Urinary bladder (tissue), 4 donors: ENCODE measurements around the gene CCDC27. TPM values are rescaled to one million over a fixed set of nuclear protein-coding genes. Genes with fewer than 3 reads are reported as not detected.

ENCODE experiments used
- DNase-seq: peaks from one replicate; pipeline ENCODE4 v3.0.0-alpha.2; 2015; ENCODE audit errors: extremely low spot score
- H3K27ac ChIP-seq: one replicate; pipeline ENCODE4 v1.5.1; 2013; ENCODE audit warnings: low read depth, mild to moderate bottlenecking, moderate library complexity
- H3K36me3 ChIP-seq: one replicate; pipeline ENCODE4 v1.6.1; 2013; ENCODE audit warnings: mild to moderate bottlenecking, moderate library complexity; ENCODE audit not compliant: insufficient read depth
- H3K4me1 ChIP-seq: one replicate; pipeline ENCODE4 v1.6.1; 2013; ENCODE audit warnings: mild to moderate bottlenecking, moderate library complexity; ENCODE audit not compliant: insufficient read depth
- H3K4me3 ChIP-seq: one replicate; pipeline ENCODE4 v1.5.1; 2013; ENCODE audit warnings: low read depth, low read length
- WGBS: extraction: QIAGEN DNeasy Blood & Tissue Kit; methylation state at CpG from one replicate; pipeline ENCODE4 v1.1.7; 2013; 5-methylcytosine and 5-hydroxymethylcytosine counted together
- polyA plus RNA-seq: library from polyadenylated mRNA; stranded (reverse); fragments of 200-250 nt; gene quantifications from one replicate; pipeline ENCODE4 v1.2.3, GENCODE V29; 2013
- small RNA-seq: library from RNA; depleted of rRNA; stranded (forward); fragments of <200 nt; gene quantifications from one replicate; pipeline ENCODE3, GENCODE V24; 2014
- total RNA-seq: library from RNA; depleted of rRNA; stranded (reverse); fragments of >200 nt; gene quantifications from one replicate; pipeline ENCODE4 v1.2.3, GENCODE V29; 2014
- donor health status: healthy with polysubstance abuse.
- donor health status: healthy.

Gene CCDC27
- total and polyA plus RNA-seq, 2 donors: not detected

DNA sequence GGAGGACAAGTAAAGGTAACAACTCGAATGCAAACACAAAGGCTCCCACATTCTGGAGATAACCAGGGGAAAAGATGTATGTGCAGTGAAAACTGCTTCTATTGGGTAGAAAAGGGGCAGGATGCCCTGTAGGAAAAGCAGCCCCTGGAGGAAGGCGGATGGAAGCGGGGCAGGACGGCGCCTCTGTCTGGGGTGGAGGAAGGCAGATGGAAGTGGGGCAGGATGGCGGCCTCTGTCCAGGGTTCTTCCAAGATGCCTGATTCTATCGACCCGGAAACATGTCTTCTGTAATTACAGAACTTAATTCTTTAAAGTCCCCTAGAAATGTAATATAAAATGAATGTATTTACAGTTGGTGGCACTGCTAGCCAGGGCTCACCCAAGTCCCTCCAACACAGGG is 68.1 kb downstream of the CCDC27 start:
- Histone ChIP-seq H3K36me3 (no peaks in the 10 kb centered on the region), H3K4me3 (no peak overlapping the region), H3K27ac (no peak overlapping the region), H3K4me1 (no peaks in the 10 kb centered on the region)
- no peak for DNase-seq
- WGBS: 93% methylated on average over 8 of the region's 8 CpGs

DNA sequence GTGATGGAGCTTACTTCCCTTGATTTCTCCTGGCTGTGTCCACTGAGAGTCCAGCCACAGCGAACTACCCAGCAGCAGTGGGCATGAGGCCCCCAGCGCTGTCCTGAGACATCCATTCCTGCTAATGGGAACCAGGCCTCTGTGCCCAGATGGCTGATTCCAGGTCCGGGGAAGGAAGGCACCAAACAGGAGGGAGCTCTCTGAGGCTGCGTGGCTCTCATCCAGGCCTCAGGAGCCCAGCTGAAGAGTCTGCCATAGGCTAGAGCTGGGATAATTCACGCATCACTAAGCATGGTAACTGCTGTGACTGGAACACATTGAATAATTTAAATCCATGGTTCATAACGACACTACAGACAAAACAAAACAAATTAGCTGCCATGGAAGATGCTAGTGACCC is 68.8 kb downstream of the CCDC27 start:
- no peak for DNase-seq
- Histone ChIP-seq H3K4me1 (no peaks in the 10 kb centered on the region), H3K27ac (no peak overlapping the region), H3K4me3 (no peak overlapping the region), H3K36me3 (no peaks in the 10 kb centered on the region)
- 89% methylated on average over 6 of the region's 6 CpGs for WGBS

Small RNA genes within 50 kb of the gene (small RNA-seq; reads per million reads assigned to genes)
- not detected for gene RF02197
- gene RN7SL574P: not detected

Other genes with a start within 250 kb of the CCDC27 start
- 14.5 TPM for gene MEGF6, start 140.9 kb upstream of the CCDC27 start, total RNA-seq
- gene MEGF6, start 140.9 kb upstream of the CCDC27 start, polyA plus RNA-seq: 23.5 TPM
- 22.9 TPM for gene TPRG1L, start 127.4 kb upstream of the CCDC27 start, total RNA-seq
- gene TPRG1L, start 127.4 kb upstream of the CCDC27 start, polyA plus RNA-seq: 60.8 TPM
- gene WRAP73, start 102.3 kb upstream of the CCDC27 start, total RNA-seq: 8.1 TPM
- gene WRAP73, start 102.3 kb upstream of the CCDC27 start, polyA plus RNA-seq: 21.2 TPM
- gene TP73, start 99.9 kb upstream of the CCDC27 start, total RNA-seq: 0.63 TPM
- gene TP73, start 99.9 kb upstream of the CCDC27 start, polyA plus RNA-seq: 0.09 TPM
- not detected for gene SMIM1, start 20.3 kb downstream of the CCDC27 start, total RNA-seq
- 7.7 TPM for gene SMIM1, start 20.3 kb downstream of the CCDC27 start, polyA plus RNA-seq
- gene LRRC47, start 44.0 kb downstream of the CCDC27 start, total RNA-seq: 17.8 TPM
- 31.0 TPM for gene LRRC47, start 44.0 kb downstream of the CCDC27 start, polyA plus RNA-seq
- 20.3 TPM for gene CEP104, start 104.8 kb downstream of the CCDC27 start, total RNA-seq
- gene CEP104, start 104.8 kb downstream of the CCDC27 start, polyA plus RNA-seq: 17.0 TPM
- gene DFFB, start 105.0 kb downstream of the CCDC27 start, total RNA-seq: 8.5 TPM
- gene DFFB, start 105.0 kb downstream of the CCDC27 start, polyA plus RNA-seq: 6.7 TPM
- gene C1orf174, start 147.8 kb downstream of the CCDC27 start, total RNA-seq: 24.5 TPM
- gene C1orf174, start 147.8 kb downstream of the CCDC27 start, polyA plus RNA-seq: 18.8 TPM